ENCODE results near the gene DIP2B.

DIP2B gene

GRCh38 chr12:50620109-50620977, 115.6 kb downstream of the DIP2B start:
- TF ChIP-seq POLR2A (IDR thresholded peaks at IDR 0.05; ENCODE audit: extremely low read depth, insufficient read length) (no peak), MYC (IDR thresholded peaks at IDR 0.05; ENCODE audit: low read depth, low read length) (no peak), CTCF (IDR thresholded peaks at IDR 0.05; ENCODE audit: low read depth, low read length) (no peak), MAX (IDR thresholded peaks at IDR 0.05; ENCODE audit: low read depth, low read length) (no peak)
- no peak overlapping the region for H3K4me3 ChIP-seq (ENCODE audit: low read depth, low read length)
- DNase-seq (ENCODE audit: low read depth) = no peak

- no peak overlapping the region for H3K4me3 ChIP-seq (ENCODE audit: low read depth, low read length)
- TF ChIP-seq MAX (IDR thresholded peaks at IDR 0.05; ENCODE audit: low read depth, low read length) = no peak
- no peak for DNase-seq (ENCODE audit: low read depth)
Observed at GRCh38 chr12:50620978-50621360, 116.2 kb downstream of the DIP2B start.

- no peak for DNase-seq (ENCODE audit: low read depth)
- TF ChIP-seq MYC (IDR thresholded peaks at IDR 0.05; ENCODE audit: low read depth, low read length) (no peak), CTCF (IDR thresholded peaks at IDR 0.05; ENCODE audit: low read depth, low read length) (no peak)
- H3K4me3 ChIP-seq (ENCODE audit: low read depth, low read length) = no peak overlapping the region
Observed at GRCh38 chr12:50621399-50622300, 116.9 kb downstream of the DIP2B start.

- no peak overlapping the region for H3K4me3 ChIP-seq (ENCODE audit: low read depth, low read length)
- no peak for DNase-seq (ENCODE audit: low read depth)
- TF ChIP-seq MAX (IDR thresholded peaks at IDR 0.05; ENCODE audit: low read depth, low read length) (no peak), MYC (IDR thresholded peaks at IDR 0.05; ENCODE audit: low read depth, low read length) (no peak), POLR2A (IDR thresholded peaks at IDR 0.05; ENCODE audit: extremely low read depth, insufficient read length) (no peak), CTCF (IDR thresholded peaks at IDR 0.05; ENCODE audit: low read depth, low read length) (no peak)
Observed at GRCh38 chr12:50625029-50625925, 120.5 kb downstream of the DIP2B start.

- no peak for TF ChIP-seq MAX (IDR thresholded peaks at IDR 0.05; ENCODE audit: low read depth, low read length)
- TF ChIP-seq MYC (IDR thresholded peaks at IDR 0.05; ENCODE audit: low read depth, low read length) = no peak
- TF ChIP-seq CTCF (IDR thresholded peaks at IDR 0.05; ENCODE audit: low read depth, low read length) = no peak
- TF ChIP-seq POLR2A (IDR thresholded peaks at IDR 0.05; ENCODE audit: extremely low read depth, insufficient read length) = no peak
- no peak overlapping the region for H3K4me3 ChIP-seq (ENCODE audit: low read depth, low read length)
- DNase-seq (ENCODE audit: low read depth) = peak; percentile 39
Observed at GRCh38 chr12:50626026-50626425, 121.2 kb downstream of the DIP2B start.

All from NB4 (cell line).